A172 (cell line): ENCODE data around the gene RIMKLB. TPM values are rescaled to one million over a fixed set of nuclear protein-coding genes. Genes with fewer than 3 reads are reported as not detected.
"Not testable (repeated sequence)": the region's sequence is repeated elsewhere in the genome, so short reads cannot be mapped to it uniquely, and the experiment has no call there.

Experiments
- DNase-seq: peaks from one replicate; pipeline ENCODE4 v3.0.0-alpha.2; 2015; ENCODE audit warnings: low spot score
- total RNA-seq: library from RNA; depleted of rRNA; stranded (reverse); fragments of >200 nt; shearing (Covaris generic); gene quantifications from 2 replicates; pipeline ENCODE4 v1.2.3, GENCODE V29; 2014

The RIMKLB gene
- total RNA-seq, 1 experiment from 2014 or later, result 18.7 TPM

- DNase-seq, result no peak
Observed at GRCh38 chr12:8773461-8773860, 75.7 kb downstream of the RIMKLB start.

- no peak for DNase-seq
Observed at GRCh38 chr12:8779281-8779680, 81.5 kb downstream of the RIMKLB start.

GRCh38 chr12:8779862-8780261 is 82.1 kb downstream of the RIMKLB start:
- no peak for DNase-seq

- DNase-seq, result peak; percentile 10
Observed at GRCh38 chr12:8780389-8780788, 82.6 kb downstream of the RIMKLB start.

- DNase-seq, result no peak
Observed at GRCh38 chr12:8781381-8782127, 83.8 kb downstream of the RIMKLB start.

- DNase-seq, result no peak
Observed at GRCh38 chr12:8784290-8784888, 86.6 kb downstream of the RIMKLB start.

GRCh38 chr12:8785499-8785898 is 87.7 kb downstream of the RIMKLB start:
- no peak for DNase-seq

- not testable (repeated sequence) for DNase-seq
Observed at GRCh38 chr12:8787206-8787605, 89.4 kb downstream of the RIMKLB start.

GRCh38 chr12:8788706-8789105 is 90.9 kb downstream of the RIMKLB start:
- not testable (repeated sequence) for DNase-seq

GRCh38 chr12:8789341-8790013 is 91.7 kb downstream of the RIMKLB start:
- not testable (repeated sequence) for DNase-seq

- not testable (repeated sequence) for DNase-seq
Observed at GRCh38 chr12:8793226-8793625, 95.4 kb downstream of the RIMKLB start.

- DNase-seq, result not testable (repeated sequence)
Observed at GRCh38 chr12:8794611-8795010, 96.8 kb downstream of the RIMKLB start.

- DNase-seq, result no peak
Observed at GRCh38 chr12:8796831-8797626, 99.2 kb downstream of the RIMKLB start.

- DNase-seq, result not testable (repeated sequence)
Observed at GRCh38 chr12:8801213-8801612, 103.4 kb downstream of the RIMKLB start.

- not testable (repeated sequence) for DNase-seq
Observed at GRCh38 chr12:8804833-8805232, 107.0 kb downstream of the RIMKLB start.

GRCh38 chr12:8805487-8805886 is 107.7 kb downstream of the RIMKLB start:
- not testable (repeated sequence) for DNase-seq

GRCh38 chr12:8807084-8807483 is 109.3 kb downstream of the RIMKLB start:
- DNase-seq, result not testable (repeated sequence)

- not testable (repeated sequence) for DNase-seq
Observed at GRCh38 chr12:8810112-8810511, 112.3 kb downstream of the RIMKLB start.

- no peak for DNase-seq
Observed at GRCh38 chr12:8813572-8814357, 116.0 kb downstream of the RIMKLB start.

GRCh38 chr12:8816448-8817050 is 118.8 kb downstream of the RIMKLB start:
- no peak for DNase-seq

- no peak for DNase-seq
Observed at GRCh38 chr12:8817856-8818255, 120.1 kb downstream of the RIMKLB start.
